ENCODE measurements around the gene GMIP.

GMIP gene

GRCh38 chr19:19656451-19657396 lies 13.3 kb upstream of the GMIP start:
- peak; percentile 23 for DNase-seq

GRCh38 chr19:19655641-19656343 lies 12.3 kb upstream of the GMIP start:
- peak; percentile 20 for DNase-seq

GRCh38 chr19:19655051-19655594 lies 11.7 kb upstream of the GMIP start:
- DNase-seq: no peak

GRCh38 chr19:19654441-19654840 lies 11.0 kb upstream of the GMIP start:
- peak; percentile 19 for DNase-seq

- peak; percentile 21 for DNase-seq
Measured at GRCh38 chr19:19653597-19654147, 10.2 kb upstream of the GMIP start.

- no peak for DNase-seq
Measured at GRCh38 chr19:19652482-19653295, 9.2 kb upstream of the GMIP start.

GRCh38 chr19:19651076-19651475 lies 7.6 kb upstream of the GMIP start:
- DNase-seq: peak; percentile 44

GRCh38 chr19:19650331-19650730 lies 6.9 kb upstream of the GMIP start:
- DNase-seq: peak; percentile 73

GRCh38 chr19:19649580-19649995 lies 6.1 kb upstream of the GMIP start:
- DNase-seq: no peak

GRCh38 chr19:19649155-19649554 lies 5.7 kb upstream of the GMIP start:
- no peak for DNase-seq

GRCh38 chr19:19647037-19647835 lies 3.8 kb upstream of the GMIP start:
- DNase-seq: no peak

GRCh38 chr19:19645233-19645870 lies 1.9 kb upstream of the GMIP start:
- no peak for DNase-seq

GRCh38 chr19:19644054-19644388 lies 564 bp upstream of the GMIP start:
- no peak for DNase-seq

GRCh38 chr19:19642506-19643157 lies 825 bp downstream of the GMIP start:
- no peak for DNase-seq

- DNase-seq: no peak
Measured at GRCh38 chr19:19637523-19638251, 5.8 kb downstream of the GMIP start.

- DNase-seq: no peak
Measured at GRCh38 chr19:19637186-19637522, 6.3 kb downstream of the GMIP start.

- no peak for DNase-seq
Measured at GRCh38 chr19:19636573-19637185, 6.8 kb downstream of the GMIP start.

GRCh38 chr19:19635313-19635702 lies 8.1 kb downstream of the GMIP start:
- DNase-seq: no peak

- DNase-seq: no peak
Measured at GRCh38 chr19:19634516-19635312, 8.7 kb downstream of the GMIP start.

All from femur (tissue), 1 donor.